Esophagus (tissue), 2 donors: ENCODE measurements around the gene CTH. TPM values are rescaled to one million over a fixed set of nuclear protein-coding genes. Genes with fewer than 3 reads are reported as not detected.
"Not testable (repeated sequence)": the region's sequence is repeated elsewhere in the genome, so short reads cannot be mapped to it uniquely, and the experiment has no call there.

Source experiments
- H3K27ac ChIP-seq, 2 donors: one replicate each; pipeline ENCODE4 v1.5.1; 2013; ENCODE audit warnings: low read depth in 2 of 2, mild to moderate bottlenecking in 2 of 2, inconsistent platforms in 1 of 2, low read length in 1 of 2, moderate library complexity in 1 of 2
- H3K27me3 ChIP-seq, 2 donors: one replicate each; pipeline ENCODE4 v1.6.1; 2013; ENCODE audit warnings: low read length in 2 of 2, control low read depth in 1 of 2, mild to moderate bottlenecking in 1 of 2; ENCODE audit not compliant: insufficient read depth in 2 of 2, control insufficient read depth in 1 of 2
- H3K36me3 ChIP-seq, 2 donors: one replicate each; pipeline ENCODE4 v1.6.1; 2013; ENCODE audit warnings: low read length in 1 of 2; ENCODE audit not compliant: control insufficient read depth in 2 of 2, insufficient read depth in 2 of 2
- H3K4me1 ChIP-seq, 2 donors: one replicate each; pipeline ENCODE4 v1.6.1; 2013; ENCODE audit warnings: low read length in 1 of 2; ENCODE audit not compliant: control insufficient read depth in 2 of 2, insufficient read depth in 2 of 2
- H3K4me3 ChIP-seq, 2 donors: one replicate each; pipeline ENCODE4 v1.5.1; 2013; ENCODE audit warnings: low read length in 2 of 2, mild to moderate bottlenecking in 2 of 2, low read depth in 1 of 2, moderate library complexity in 1 of 2
- H3K9me3 ChIP-seq, 2 donors: one replicate each; pipeline ENCODE4 v1.6.1; 2013; ENCODE audit warnings: mild to moderate bottlenecking in 2 of 2, low read depth in 1 of 2, low read length in 1 of 2, moderate library complexity in 1 of 2; ENCODE audit not compliant: control insufficient read depth in 2 of 2, insufficient read depth in 1 of 2
- WGBS, 2 donors: extraction: QIAGEN DNeasy Blood & Tissue Kit; methylation state at CpG; one replicate each; pipeline ENCODE4 v1.1.7; 2013; 5-methylcytosine and 5-hydroxymethylcytosine counted together
- polyA plus RNA-seq, 2 donors: library from polyadenylated mRNA; stranded (reverse); fragments of 200-250 nt; gene quantifications; one replicate each; pipeline ENCODE4 v1.2.3, GENCODE V29; 2013
- donor health status: healthy with polysubstance abuse.
- donor health status: Bipolar disorder and iron deficiency.

CTH gene
- polyA plus RNA-seq, 2 donors: 3.4 to 9.4 TPM

DNA sequence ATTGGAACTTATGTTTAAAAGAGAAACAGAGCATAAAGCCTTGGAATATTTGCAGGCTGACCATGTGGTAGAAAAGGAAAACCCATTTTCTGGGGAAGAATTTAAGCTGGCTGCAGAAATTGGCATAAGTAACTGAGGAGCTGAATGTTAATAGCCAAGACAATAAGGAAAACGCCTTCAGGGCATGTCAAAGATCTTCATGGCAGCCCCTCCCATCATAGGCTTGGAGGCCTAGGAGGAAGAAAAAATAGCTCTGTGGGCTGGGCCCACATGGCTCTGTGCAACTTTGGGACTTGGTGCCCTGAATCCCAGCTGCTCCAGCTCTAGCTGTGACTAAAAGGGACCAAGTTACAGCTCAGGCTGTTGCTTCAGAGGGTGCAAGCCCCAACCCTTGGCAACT lies 51.5 kb downstream of the CTH start:
- Histone ChIP-seq H3K9me3 (peaks cover 0 to 3% of the 10 kb centered on the region in 2 donors), H3K4me1 (no peaks in the 10 kb centered on the region), H3K36me3 (no peaks in the 10 kb centered on the region), H3K4me3 (no peak overlapping the region), H3K27me3 (no peaks in the 10 kb centered on the region), H3K27ac (no peak overlapping the region)
- WGBS, 2 donors: 46 to 50% methylated on average over 1 of the region's 1 CpG

DNA sequence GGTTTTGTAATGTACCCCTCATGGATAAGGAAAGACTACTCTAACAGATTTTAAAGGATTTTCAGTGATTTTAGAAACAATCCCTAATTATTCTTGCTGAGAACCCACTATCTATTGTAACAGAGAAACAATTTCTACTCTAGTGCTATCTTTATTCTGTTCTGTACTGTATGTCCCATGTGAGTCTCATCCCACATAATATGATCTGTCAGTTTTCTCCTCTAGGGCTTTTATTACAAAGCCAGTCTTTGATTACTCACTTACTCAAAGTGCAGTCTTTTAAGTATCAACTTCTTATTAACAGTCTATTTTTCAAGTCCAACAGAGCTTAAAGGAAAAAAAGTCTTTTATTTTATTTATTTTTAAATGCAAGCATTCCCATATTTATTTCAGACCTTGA lies 54.8 kb downstream of the CTH start:
- H3K27ac ChIP-seq: no peak overlapping the region
- peaks cover 0 to 3% of the 10 kb centered on the region in 2 donors for H3K9me3 ChIP-seq
- H3K4me1 ChIP-seq: peaks cover 0 to 2% of the 10 kb centered on the region in 2 donors
- H3K27me3 ChIP-seq: no peaks in the 10 kb centered on the region
- no peaks in the 10 kb centered on the region for H3K36me3 ChIP-seq
- H3K4me3 ChIP-seq: no peak overlapping the region

DNA sequence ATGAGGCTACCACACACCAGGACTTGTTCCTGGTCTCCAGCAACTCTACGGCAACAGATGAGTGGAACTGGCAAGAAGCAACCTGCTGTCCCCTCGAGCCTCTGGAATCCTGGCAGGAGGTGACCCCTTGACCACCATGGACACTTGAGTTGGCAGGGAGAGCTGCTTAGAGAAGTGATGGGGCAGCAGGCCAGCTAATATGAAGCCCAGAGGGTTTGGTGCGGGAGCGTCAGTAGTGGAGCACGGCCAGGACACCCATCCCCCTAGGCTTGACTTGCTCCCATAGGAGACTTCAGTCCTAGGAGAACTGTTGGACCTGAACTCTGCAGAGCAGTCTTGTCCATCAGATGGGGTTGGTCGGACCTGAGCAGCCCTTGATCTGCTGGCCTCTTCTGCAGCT lies 56.5 kb downstream of the CTH start:
- Histone ChIP-seq H3K4me1 (peaks cover 0 to 2% of the 10 kb centered on the region in 2 donors), H3K27me3 (no peaks in the 10 kb centered on the region), H3K27ac (no peak overlapping the region), H3K36me3 (no peaks in the 10 kb centered on the region), H3K4me3 (no peak overlapping the region), H3K9me3 (peaks cover 0 to 3% of the 10 kb centered on the region in 2 donors)
- 76 to 85% methylated on average over 6 of the region's 6 CpGs for WGBS, 2 donors

DNA sequence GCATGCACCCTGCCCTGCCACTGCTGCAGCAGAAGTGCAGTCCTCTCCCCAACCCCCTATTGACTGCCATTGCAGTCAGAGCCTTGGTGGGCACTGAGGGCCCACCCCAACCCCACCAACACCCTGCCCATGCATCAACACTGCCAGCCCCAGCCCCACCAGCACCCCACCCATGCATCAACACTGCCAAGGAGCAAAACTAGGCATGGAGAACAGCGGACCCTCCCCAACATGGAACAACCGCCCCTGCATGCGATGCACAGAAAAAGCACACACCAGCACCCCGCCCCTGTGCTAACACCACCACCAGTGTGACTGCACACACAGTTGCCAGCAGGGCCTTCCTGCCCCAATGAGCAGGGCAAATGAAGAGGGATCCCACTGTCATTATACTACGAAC lies 57.1 kb downstream of the CTH start:
- Histone ChIP-seq H3K27me3 (no peaks in the 10 kb centered on the region), H3K36me3 (no peaks in the 10 kb centered on the region), H3K4me1 (peaks cover 0 to 2% of the 10 kb centered on the region in 2 donors), H3K4me3 (no peak overlapping the region), H3K27ac (no peak overlapping the region), H3K9me3 (peaks cover 0 to under 1% of the 10 kb centered on the region in 2 donors)
- WGBS, 2 donors: 93 to 95% methylated on average over 5 of the region's 5 CpGs

DNA sequence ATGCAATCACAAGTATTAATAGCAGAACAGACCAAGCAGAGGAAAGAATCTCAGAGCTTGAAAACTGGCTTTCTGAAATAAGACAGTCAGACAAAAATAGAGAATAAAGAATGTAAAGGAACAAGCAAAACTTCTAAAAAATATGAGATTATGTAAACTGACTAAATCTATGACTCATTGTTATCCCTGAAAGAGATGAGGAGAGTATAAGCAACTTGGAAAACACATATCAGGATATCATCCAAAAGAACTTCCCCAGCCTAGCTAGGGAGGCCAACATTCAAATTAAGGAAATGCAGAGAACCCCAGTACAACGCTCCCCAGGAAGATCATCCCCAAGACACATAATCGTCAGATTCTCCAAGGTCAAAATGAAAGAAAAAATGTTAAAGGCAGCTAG lies 58.1 kb downstream of the CTH start:
- H3K27ac ChIP-seq, H3K27me3 ChIP-seq, H3K4me1 ChIP-seq, H3K4me3 ChIP-seq, H3K9me3 ChIP-seq, H3K36me3 ChIP-seq: not testable (repeated sequence)
- WGBS, 2 donors: 85 to 88% methylated on average over 2 of the region's 2 CpGs

DNA sequence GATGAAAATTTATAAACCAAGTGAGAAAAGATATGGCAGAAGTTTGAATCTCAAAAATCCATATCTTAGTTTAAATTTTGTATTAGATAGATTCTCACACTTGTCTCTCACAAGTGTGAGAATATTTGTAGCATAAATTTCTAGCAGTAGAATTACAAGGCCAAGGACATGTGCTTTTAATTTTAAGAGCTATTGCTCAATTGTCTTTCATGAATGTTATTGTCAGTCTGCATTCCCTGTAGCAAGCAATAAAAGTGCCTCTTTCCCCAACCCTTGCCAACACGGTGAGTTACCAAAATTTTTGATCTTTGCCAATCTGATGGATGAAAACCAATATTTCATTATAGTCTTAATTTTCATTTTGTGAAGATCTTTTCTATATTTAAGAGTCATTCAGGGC lies 64.0 kb downstream of the CTH start:
- no peak overlapping the region for H3K27ac ChIP-seq
- no peaks in the 10 kb centered on the region for H3K9me3 ChIP-seq
- no peak overlapping the region for H3K4me3 ChIP-seq
- H3K4me1 ChIP-seq: no peaks in the 10 kb centered on the region
- H3K36me3 ChIP-seq: no peaks in the 10 kb centered on the region
- no peaks in the 10 kb centered on the region for H3K27me3 ChIP-seq
- WGBS, 2 donors: 71 to 72% methylated on average over 1 of the region's 1 CpG

DNA sequence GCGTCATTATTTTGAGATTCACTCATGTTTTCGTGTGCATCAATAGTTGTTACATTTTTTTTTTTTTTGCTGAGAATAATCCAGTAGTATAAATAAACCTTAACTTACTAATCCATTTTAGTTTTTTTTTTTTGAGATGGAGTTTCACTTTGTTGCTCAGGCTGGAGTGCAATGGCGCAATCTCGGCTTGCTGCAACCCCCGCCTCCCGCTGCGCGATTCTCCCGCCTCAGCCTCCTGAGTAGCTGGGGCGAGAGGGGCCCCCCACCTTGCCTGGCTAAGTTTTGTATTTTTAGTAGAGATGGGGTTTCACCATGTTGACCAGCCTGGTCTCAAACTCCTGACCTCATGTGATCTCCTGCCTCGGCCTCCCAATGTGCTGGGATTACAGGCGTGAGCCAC lies 66.0 kb downstream of the CTH start:
- Histone ChIP-seq H3K27me3 (no peaks in the 10 kb centered on the region), H3K4me3 (no peak overlapping the region), H3K27ac (no peak overlapping the region), H3K4me1 (no peaks in the 10 kb centered on the region), H3K36me3 (no peaks in the 10 kb centered on the region), H3K9me3 (no peaks in the 10 kb centered on the region)
- WGBS, 2 donors: 96 to 97% methylated on average over 12 of the region's 12 CpGs

DNA sequence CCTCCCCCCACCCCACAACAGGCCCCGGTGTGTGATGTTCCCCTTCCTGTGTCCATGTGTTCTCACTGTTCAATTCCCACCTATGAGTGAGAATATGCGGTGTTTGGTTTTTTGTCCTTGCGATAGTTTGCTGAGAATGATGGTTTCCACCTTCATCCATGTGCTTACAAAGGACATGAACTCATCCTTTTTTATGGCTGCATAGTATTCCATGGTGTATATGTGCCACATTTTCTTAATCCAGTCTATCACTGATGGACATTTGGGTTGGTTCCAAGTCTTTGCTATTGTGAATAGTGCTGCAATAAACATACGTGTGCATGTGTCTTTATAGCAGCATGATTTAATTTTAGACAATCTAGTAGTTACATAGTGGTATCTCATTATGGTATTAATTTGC lies 66.8 kb downstream of the CTH start:
- H3K9me3 ChIP-seq, H3K27me3 ChIP-seq, H3K27ac ChIP-seq, H3K4me3 ChIP-seq, H3K4me1 ChIP-seq, H3K36me3 ChIP-seq: not testable (repeated sequence)
- WGBS, 2 donors: 94 to 95% methylated on average over 4 of the region's 4 CpGs

DNA sequence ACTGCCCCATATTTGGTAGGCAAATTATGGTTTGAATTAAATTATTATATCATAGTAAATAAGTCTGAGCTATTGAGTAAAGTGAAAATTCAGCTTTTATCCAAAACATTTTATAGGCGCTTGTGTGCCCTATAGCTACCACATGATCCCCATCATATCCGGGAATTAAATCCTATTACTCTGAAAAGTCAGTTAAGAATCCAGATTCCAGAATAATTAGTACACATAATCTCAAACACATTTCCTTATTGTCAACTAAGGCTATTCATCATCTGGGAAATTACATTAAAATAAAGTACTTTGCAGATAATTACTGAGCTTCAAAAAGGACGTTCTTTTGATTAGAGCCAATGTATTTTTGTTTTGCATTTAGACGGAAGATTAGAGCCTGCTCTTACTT lies 72.3 kb downstream of the CTH start:
- H3K27ac ChIP-seq: no peak overlapping the region
- no peaks in the 10 kb centered on the region for H3K4me1 ChIP-seq
- H3K36me3 ChIP-seq: no peaks in the 10 kb centered on the region
- 76 to 78% methylated on average over 4 of the region's 4 CpGs for WGBS, 2 donors
- H3K9me3 ChIP-seq: no peaks in the 10 kb centered on the region
- H3K4me3 ChIP-seq: no peak overlapping the region
- no peaks in the 10 kb centered on the region for H3K27me3 ChIP-seq

DNA sequence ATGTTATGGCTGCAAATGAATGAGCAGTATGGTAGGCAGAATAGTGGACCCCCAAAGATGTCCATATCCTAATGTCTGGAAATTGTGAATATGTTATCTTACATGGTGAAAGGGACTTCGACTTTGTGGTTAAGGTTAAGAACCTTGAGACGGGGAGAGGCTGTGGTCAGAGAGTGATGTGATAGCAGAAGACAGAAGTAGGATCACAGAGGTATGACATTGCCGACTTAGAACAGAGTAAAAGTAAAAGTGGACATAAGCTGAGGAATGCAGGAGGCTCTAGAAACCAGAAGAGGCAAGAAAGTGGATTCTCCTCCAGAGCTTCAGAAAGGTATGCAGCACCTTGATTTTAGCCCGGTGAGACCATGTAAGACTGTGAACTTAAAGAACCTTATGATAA lies 74.6 kb downstream of the CTH start:
- Histone ChIP-seq H3K4me1 (no peaks in the 10 kb centered on the region), H3K4me3 (no peak overlapping the region), H3K27me3 (no peaks in the 10 kb centered on the region), H3K27ac (no peak overlapping the region), H3K36me3 (no peaks in the 10 kb centered on the region), H3K9me3 (no peaks in the 10 kb centered on the region)
- 62 to 63% methylated on average over 4 of the region's 4 CpGs for WGBS, 2 donors
